HG03558 (cell line): ENCODE measurements around the gene GPER1.
"Not testable (repeated sequence)": the region's sequence is repeated elsewhere in the genome, so short reads cannot be mapped to it uniquely, and the experiment has no call there.

Experiments
- ATAC-seq: cut with Tn5 transposase; IDR thresholded peaks from one replicate; pipeline ENCODE4 v1.9.1; 2021; ENCODE audit warnings: moderate number of reproducible peaks; ENCODE audit not compliant: unreplicated experiment; ENCODE audit errors: extremely low read depth

Gene GPER1

DNA sequence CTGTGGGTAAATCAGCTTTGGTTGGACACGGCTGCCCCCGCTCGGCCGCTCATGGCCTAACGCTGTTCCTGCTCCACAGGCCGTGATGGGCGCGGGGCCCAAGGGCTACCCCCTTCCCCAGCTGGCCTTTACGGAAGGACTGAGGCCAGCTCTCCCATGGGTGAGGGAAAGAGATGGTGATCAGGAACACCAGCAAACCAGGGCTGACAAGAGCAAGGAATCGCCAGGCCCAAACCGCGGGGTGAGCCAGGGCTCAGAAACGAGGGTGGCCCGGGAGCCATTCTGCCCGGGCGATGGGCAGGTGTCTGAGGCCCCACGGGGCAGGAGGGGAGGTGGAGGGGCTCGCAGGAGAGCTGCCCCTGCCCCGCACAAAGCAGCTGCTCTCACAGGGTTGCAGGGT is 26.6 kb downstream of the GPER1 start:
- no peak for ATAC-seq

DNA sequence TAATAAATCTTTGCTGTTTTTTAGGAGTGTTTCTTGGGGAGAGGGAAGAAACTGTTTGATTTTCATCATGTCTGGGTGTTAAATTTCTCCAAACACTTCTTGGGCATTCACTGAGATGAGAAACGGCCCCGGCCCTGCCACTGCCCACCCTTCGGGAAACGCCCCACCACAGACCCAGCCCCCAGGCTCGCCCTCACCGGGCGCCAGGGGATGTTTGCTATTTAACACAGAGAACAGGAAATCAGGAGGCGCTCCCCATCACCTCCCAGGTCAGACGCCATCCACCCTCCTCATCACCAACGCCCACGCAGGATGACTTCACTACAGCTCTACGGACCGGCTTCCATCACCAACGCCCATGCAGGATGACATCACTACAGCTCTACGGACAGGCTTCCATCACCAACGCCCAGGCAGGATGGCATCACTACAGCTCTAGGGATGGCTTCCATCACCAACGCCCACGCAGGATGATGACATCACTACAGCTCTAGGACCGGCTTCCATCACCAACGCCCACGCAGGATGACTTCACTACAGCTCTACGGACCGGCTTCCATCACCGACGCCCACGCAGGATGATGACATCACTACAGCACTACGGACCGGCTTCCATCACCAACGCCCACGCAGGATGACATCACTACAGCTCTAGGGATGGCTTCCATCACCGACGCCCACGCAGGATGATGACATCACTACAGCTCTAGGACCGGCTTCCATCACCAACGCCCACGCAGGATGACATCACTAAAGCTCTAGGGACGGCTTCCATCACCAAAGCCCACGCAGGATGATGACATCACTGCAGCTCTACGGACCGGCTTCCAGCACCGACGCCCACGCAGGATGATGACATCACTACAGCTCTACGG is 27.5 kb downstream of the GPER1 start:
- ATAC-seq: not testable (repeated sequence)

DNA sequence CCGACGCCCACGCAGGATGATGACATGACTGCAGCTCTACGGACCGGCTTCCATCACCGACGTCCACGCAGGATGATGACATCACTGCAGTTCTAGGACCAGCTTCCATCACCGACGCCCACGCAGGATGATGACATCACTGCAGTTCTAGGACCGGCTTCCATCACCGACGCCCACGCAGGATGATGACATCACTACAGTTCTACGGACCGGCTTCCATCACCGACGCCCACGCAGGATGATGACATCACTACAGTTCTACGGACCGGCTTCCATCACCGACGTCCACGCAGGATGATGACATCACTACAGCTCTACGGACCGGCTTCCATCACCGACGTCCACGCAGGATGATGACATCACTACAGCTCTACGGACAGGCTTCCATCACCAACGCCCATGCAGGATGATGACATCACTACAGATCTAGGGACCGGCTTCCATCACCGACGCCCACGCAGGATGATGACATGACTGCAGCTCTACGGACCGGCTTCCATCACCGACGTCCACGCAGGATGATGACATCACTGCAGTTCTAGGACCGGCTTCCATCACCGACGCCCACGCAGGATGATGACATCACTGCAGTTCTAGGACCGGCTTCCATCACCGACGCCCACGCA is 28.6 kb downstream of the GPER1 start:
- not testable (repeated sequence) for ATAC-seq

DNA sequence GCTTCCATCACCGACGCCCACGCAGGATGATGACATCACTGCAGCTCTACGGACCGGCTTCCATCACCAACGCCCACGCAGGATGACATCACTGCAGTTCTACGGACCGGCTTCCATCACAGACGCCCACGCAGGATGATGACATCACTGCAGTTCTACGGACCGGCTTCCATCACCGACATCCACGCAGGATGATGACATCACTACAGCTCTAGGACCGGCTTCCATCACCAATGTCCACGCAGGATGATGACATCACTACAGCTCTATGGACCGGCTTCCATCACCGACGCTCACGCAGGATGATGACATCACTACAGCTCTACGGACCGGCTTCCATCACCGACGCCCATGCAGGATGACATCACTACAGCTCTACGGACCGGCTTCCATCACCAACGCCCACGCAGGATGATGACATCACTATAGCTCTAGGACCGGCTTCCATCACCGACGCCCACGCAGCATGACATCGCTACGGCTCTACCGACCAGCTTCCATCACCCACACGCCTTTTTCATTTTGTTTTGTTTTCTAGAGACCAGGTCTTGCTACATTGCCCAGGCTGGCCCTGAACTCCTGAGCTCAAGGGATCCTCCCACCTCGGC is 29.5 kb downstream of the GPER1 start:
- no peak for ATAC-seq

DNA sequence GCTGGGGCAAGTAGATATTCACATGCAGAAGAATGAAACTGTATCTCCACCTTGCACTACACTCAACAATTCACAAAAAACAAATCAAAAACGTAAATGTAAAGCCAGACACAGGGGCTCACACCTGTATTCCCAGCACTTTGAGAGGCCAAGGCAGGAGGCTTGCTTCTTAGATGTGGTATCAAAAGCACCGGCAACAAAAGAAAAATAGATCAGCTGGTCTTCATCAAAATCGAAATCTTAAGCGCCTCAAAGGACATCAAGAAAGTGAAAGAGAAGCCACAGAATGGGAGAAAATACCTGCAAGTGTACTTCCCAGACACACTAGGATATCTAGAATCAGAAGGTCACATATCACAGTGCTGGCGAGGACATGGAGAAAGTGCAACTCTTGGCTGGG is 31.3 kb downstream of the GPER1 start:
- no peak for ATAC-seq

DNA sequence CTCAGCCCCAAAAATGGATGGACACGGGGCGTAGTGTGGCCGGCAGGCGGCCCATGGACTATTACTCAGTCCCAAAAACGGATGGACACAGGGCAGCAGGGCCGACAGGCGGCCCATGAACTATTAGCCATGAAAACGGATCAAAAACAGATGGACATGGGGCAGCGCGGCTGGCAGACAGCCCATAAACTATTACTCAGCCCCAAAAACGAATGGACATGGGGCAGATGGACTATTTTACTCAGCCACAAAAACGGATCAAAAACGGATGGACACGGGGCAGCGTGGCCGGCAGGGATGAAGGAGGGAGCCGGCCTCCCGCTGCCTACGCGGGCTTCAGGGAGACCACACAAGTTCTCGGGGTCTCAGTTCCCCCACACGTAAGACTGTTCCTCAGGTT is 32.9 kb downstream of the GPER1 start:
- no peak for ATAC-seq

DNA sequence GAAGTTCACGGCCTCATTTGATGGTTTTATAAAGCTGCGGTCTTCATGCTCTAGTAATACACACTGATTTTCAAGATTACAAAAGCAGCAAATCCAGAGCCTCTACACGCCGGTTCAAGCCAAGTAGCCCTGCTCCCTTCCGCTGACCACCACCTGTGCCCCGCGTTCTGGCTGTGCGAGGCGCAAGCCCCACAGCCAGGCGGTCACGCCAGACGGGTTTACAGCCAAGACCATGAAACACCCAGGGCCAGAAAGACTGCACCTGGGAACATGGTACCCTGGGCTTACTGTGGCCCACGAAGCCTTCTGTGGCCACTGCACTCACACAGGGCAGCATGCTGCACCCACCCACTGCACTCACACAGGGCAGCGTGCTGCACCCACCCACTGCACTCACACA is 33.6 kb downstream of the GPER1 start:
- no peak for ATAC-seq

DNA sequence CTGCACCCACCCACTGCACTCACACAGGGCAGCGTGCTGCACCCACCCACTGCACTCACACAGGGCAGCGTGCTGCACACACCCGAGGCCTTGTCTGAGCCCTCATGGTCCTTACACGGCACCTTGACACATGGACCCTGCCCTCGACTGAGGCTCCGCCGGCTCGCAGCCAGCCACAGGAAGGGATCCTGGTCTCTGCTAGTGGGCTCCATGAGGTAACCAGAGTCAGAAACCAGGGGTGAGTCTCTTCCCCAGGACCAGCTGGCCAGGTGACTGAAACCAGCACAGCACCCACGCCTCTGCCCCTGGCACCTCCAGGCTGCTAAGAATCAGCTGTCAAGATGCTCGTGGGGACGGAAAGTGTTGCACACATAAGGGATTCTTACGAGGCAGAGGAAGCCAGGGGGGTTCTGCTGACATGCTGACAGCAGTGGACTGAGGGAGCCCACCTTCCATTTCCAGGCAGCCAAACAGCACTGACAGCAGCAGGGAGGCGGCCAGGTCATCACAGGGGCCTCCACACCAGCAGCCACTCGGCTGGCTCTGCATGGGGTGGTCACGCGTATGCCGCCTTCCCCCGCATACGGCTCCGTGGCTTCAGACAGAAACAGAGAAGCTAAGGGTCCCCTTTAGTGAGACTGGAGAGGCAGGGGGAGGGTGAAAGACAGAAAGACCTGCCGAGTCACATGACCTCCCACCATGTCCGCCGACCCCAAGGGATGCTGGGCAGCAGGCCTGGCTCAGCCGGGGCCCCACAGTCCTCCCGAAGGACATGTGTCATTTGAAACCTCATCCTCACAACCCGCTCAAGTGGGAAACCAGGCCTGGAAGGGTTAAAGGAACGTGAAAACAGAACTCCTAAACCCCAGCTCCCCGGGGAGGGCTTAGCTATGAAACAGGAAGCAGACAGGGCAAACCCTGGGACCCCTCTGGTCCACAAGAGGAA is 34.2 kb downstream of the GPER1 start:
- ATAC-seq: no peak

DNA sequence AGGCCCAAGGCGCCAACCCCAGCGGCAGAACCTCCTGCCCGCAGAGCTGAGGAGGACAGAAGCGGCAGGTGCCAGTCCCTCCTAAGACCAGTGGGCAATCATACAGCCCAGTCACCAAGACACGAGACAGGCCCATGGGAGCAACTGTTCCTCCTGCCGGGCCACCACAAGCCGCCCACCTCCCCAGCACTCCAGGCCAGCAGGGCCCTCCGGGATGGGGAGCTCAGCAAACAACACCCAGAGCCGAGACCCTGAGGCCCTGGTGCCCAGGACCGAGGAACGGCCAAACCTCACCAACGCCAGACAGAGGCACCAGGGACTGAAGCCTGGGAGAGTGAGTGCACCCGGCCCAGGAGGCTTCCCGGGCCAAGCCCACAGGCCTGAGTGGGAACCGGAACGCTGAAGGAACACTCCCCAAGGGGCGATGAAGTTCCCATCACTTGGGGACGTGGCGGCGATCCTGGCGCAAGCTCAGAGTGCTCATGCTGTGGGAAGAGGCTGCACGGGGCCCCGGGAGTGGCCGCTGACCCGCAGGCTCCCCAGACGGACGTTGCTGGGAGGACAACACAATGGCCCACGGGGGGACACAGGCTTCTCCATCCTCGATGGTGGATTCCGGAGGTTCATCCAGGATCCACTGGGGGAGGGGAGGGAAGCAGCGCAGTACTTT is 35.1 kb downstream of the GPER1 start:
- ATAC-seq: no peak

DNA sequence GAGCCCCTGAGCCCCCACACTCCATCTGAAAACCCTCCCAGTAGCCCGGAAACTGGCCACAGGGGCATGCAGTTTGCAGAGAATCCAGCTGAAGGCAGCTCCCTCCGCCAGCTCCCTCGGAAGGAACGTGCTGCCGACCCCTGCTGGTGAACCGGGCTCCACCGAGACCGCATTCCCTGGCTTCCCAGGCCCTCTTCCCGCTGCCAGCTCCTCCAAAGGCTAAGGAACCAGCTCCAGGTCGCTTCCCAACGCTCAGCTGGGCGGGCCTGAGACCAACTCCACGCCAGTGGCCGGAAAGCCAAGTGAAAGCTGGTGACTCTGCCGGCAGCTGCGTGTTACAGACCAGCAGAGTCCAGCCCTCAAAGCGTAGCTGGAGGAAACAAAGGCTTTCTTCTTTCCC is 35.8 kb downstream of the GPER1 start:
- no peak for ATAC-seq

DNA sequence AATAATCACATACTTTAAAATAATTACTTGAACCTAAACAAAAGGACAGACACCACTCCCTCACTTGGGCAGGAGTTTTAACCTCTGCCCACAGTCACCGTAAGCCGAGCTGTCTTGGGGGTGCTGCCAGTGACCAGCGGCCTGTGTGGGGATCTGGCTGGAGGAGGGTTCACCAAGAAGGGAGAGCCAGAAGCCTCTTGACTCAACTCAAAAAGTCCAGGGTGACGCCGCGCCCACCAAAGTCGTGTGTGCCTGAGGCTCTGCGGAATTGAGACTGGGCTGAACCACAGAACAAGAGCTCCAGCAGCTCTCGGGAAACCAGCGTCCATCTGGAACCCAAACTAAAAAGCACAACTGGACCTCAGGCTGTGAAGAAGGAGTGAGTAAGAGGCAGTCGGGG is 36.3 kb downstream of the GPER1 start:
- ATAC-seq: no peak

DNA sequence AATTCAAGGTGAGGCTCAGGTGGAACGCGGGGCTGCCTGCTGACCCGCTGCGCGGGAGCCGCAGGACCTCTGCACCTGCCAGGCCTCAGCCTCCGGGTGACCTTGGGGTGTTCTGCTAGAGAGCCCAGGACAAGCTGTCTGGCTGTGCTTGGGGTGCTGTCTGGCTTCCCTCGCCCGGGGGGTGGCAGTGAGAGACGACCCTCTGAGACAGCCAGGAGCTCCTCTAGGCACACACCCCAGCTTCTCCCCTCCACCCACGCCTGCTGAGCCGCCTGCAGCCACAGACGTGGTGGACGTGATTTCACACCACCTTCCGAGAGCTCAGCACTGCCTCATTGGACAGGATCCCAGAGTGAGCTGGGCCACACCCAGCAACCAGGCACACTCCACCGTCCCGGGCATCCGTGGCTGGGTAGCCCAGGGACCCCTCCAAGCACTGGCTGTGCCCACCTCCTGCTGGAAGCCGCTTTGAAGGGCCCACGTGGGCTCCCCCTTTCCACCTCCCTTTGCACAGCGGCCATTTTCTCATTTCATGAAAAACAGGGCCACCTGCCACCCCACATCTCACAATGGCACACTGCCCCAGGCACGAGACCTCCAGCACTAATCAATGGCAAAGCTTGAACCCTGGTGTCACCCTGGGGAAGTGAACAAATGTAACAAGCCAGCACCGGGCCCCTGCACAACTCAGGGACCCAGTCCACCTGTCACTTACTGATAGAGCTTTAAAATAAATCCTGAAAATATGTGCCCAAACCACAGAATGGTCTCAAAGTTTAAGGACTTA is 37.1 kb downstream of the GPER1 start:
- ATAC-seq: no peak

DNA sequence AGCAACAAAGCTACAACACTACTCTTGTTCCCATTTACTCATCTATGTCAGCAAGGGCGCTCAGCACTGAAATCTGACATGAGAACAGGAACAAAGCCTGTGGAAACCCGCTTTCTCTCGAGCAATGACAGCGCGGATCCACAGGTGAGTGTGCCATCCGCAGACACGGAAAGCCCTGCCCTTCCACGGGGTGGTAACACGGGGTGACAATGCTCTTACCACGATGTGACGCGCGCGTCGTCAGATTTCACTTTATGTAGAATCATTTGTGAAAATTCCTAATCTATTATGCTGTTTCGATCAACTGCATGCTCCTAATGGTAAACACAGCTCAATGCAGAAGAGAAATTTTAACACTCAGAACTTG is 37.7 kb downstream of the GPER1 start:
- no peak for ATAC-seq

DNA sequence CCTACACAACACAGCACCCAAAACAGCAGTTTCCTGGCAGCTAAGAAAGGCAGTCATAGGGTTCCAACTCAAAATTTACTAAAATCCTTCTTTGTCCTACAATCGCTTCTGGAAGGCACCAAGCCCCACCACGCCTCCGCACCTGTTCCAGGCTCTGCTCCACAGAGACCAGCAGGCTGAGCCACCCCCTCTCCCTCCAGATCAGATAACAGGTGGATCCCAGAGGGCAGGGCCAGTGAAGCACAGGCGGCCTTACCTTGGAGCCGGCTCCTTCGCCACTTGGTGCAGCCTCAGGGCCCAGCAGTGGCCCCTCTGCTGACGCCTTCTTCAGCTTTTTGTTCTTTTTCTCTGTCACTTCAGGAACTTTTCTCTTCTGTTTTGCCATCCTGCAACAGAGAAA is 39.1 kb downstream of the GPER1 start:
- no peak for ATAC-seq

DNA sequence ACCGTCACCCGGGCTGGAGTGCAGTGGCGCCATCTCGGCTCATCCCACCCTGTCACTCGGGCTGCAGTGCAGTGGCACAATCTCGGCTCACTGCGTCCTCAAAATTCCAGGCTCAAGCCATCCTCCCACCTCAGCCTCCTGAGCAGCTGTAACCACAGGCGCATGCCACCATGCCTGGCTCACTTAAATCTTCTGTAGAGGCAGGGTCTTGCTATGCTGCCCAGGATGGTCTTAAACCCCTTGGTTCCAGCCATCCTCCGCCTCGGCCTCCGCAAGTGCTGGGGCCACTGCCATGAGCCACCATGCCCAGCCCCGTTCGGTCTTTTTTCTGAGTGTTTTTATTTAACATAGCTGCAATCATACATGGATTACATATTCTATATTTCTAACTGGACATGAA is 41.5 kb downstream of the GPER1 start:
- ATAC-seq: no peak

DNA sequence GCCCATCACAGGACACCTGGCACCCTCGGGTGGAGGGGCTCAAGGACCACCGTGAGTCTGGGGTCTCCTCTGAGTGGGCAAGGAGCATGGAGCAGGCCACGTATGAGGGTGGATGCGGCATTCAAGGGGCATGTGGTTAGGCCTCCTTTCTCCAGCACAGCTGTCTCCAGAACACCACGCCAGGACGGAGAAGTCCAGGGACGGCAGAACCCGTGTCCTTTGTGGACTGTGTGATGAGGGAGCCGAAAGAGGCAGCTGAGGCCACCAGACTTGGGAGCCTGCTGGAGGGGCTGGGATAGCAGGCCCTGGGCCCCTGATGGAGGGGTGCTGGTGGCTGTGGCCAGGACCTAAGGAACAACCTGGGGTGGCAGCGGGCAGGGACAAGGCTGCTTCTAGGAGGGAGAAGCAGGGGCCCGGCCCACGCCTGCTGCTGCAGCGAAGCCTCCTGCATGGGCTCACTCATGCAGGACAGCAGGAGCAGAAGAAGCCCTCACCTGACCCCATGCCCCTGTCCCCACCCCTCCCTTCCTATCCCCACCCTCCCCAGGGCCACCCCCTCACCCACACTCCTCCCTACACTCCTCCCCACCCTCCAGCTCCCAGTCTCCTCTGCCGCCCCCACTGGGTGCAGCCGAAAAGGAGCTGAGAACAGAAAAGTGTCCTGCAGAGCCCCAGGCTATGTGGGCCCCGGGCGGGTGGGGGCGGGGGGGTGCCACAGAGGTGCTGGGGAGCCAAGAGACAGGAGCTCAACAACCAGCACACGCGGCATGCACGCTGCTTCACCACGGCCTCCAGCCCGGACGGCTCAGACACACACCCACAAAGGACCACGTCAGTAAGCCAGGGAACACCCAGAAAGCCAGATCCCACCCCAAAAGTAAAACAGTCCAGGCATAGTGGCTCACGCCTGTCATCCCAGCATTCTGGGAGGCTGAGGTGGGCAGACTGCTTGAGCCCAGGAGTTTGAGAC is 42.4 kb downstream of the GPER1 start:
- no peak for ATAC-seq

DNA sequence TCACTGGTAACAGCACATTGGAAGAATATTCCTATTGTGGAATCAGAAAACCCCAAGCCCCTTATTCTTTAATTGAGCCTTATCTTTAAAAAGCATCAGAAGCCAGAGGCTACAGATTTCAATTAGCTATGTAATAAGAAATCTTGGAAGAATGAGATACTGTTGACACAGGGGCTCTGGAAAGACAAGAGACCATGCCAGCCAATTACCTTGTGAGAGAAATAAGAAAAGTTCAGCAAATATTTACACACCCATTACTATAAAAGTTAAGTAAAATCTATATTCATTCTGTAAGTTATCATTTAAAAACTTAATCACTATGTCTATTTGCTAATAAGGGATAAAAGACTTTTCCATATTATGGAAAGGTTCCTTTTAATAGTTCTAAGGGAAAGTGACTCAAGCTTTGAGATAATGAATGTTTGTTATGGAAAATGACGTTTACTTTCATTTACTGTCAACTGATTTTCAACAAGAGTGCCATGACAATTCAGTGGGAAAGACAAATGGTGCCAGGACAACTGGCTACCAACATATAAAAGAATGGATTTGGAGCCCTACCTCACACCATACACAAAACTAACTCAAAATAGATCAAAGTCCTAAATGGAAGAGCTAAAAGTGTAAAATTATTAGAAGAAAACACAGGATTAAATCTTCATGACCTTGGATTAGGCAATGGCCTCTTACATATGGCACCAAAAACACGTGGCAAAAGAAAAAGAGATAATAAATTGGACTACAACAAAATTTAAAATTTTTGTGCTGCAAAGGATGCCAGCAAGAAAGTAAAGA is 43.8 kb downstream of the GPER1 start:
- ATAC-seq: no peak
